Measurements from ENCODE around the gene SEMA5B.

GRCh38 chr3:123013876-123014275 lies 13.7 kb downstream of the SEMA5B start:
- no peak for TF ChIP-seq CTCF (IDR thresholded peaks at IDR 0.05)
- TF ChIP-seq POLR2A (IDR thresholded peaks at IDR 0.05), result no peak
